Kidney epithelial cell (primary cell): ENCODE measurements around the gene OSBP. TPM values are rescaled to one million over a fixed set of nuclear protein-coding genes. Genes with fewer than 3 reads are reported as not detected.

Experiments
- DNase-seq: peaks from one replicate; pipeline ENCODE4 v3.0.0-alpha.2; 2010; ENCODE audit warnings: low read depth
- H3K27me3 ChIP-seq: 2 replicates; pipeline ENCODE4 v1.6.0; 2011; ENCODE audit warnings: low read length; ENCODE audit not compliant: control insufficient read depth, insufficient read depth
- H3K36me3 ChIP-seq: 2 replicates; pipeline ENCODE4 v1.5.1; 2011; ENCODE audit warnings: low read length; ENCODE audit not compliant: control insufficient read depth, insufficient read depth
- H3K4me3 ChIP-seq: 2 replicates; pipeline ENCODE4 v1.5.1; 2011; ENCODE audit warnings: low read depth, mild to moderate bottlenecking, control low read depth, low read length
- CTCF ChIP-seq: IDR thresholded peaks from 2 replicates; pipeline ENCODE4 v1.5.1; 2011; ENCODE audit warnings: mild to moderate bottlenecking, moderate library complexity, low read length, control low read depth, inconsistent platforms; ENCODE audit not compliant: insufficient read depth, poor library complexity, severe bottlenecking
- total RNA-seq: library from RNA; depleted of rRNA; stranded (reverse); fragments of >200 nt; gene quantifications from 2 replicates; pipeline ENCODE4 v1.2.3, GENCODE V29; 2015

OSBP gene
- total RNA-seq, 1 donor from 2014 or later: 27.1 TPM

- Histone ChIP-seq H3K4me3 (no peak overlapping the region), H3K36me3 (no peaks in the 10 kb centered on the region), H3K27me3 (no peaks in the 10 kb centered on the region)
- TF ChIP-seq CTCF: no peak
- no peak for DNase-seq
These were observed 14.9 kb downstream of the OSBP start for GRCh38 chr11:59600636-59601035.

GRCh38 chr11:59600234-59600633, 15.3 kb downstream of the OSBP start:
- no peak overlapping the region for H3K4me3 ChIP-seq
- TF ChIP-seq CTCF: no peak
- H3K36me3 ChIP-seq: no peaks in the 10 kb centered on the region
- no peak for DNase-seq
- H3K27me3 ChIP-seq: no peaks in the 10 kb centered on the region

GRCh38 chr11:59598961-59599360, 16.6 kb downstream of the OSBP start:
- Histone ChIP-seq H3K4me3 (no peak overlapping the region), H3K27me3 (no peaks in the 10 kb centered on the region), H3K36me3 (no peaks in the 10 kb centered on the region)
- no peak for TF ChIP-seq CTCF
- DNase-seq: no peak

- H3K4me3 ChIP-seq: no peak overlapping the region
- no peaks in the 10 kb centered on the region for H3K36me3 ChIP-seq
- no peaks in the 10 kb centered on the region for H3K27me3 ChIP-seq
- DNase-seq: no peak
- TF ChIP-seq CTCF: no peak
These were observed 31.3 kb downstream of the OSBP start for GRCh38 chr11:59584294-59584693.

- no peak for DNase-seq
- no peaks in the 10 kb centered on the region for H3K36me3 ChIP-seq
- H3K4me3 ChIP-seq: no peak overlapping the region
- no peak for TF ChIP-seq CTCF
- no peaks in the 10 kb centered on the region for H3K27me3 ChIP-seq
These were observed 33.6 kb downstream of the OSBP start for GRCh38 chr11:59582006-59582405.

- Histone ChIP-seq H3K4me3 (no peak overlapping the region), H3K36me3 (peaks cover 2% of the 10 kb centered on the region), H3K27me3 (no peaks in the 10 kb centered on the region)
- DNase-seq: no peak
- TF ChIP-seq CTCF: no peak
These were observed 37.2 kb downstream of the OSBP start for GRCh38 chr11:59578369-59578768.
